Spleen (tissue), 7 donors: Measurements from ENCODE around the gene CHMP4A.

Experiments used
- POLR2A ChIP-seq, 3 donors: fragments of 450-650 bp; IDR thresholded peaks; one replicate each; pipeline ENCODE4 v1.5.1; 2017; ENCODE audit warnings: antibody characterized with exemption in 3 of 3, mild to moderate bottlenecking in 1 of 3
- TF ChIP-seq, protein P1 (sequence below), 11 experiments: fragments of 200-600 bp in 7 of 11; fragments of 450-650 bp in 4 of 11; sonication (generic) in 4 of 11; IDR thresholded peaks in 8 of 11; conservative IDR thresholded peaks in 3 of 11; 1 replicate in 7 of 11; 2 replicates in 4 of 11; pipeline versions ENCODE4 v1.4.0 to v1.8.0; 2016 to 2021; ENCODE audit warnings: antibody characterized with exemption in 11 of 11, inconsistent platforms in 4 of 11, mild to moderate bottlenecking in 1 of 11
- donor health status: DM: no; HTN: no; CAD: no; lungs with moderate emphysema.
- donor health status: DM: no; HTN: no; CAD: no.
- donor health status: DM: no; HTN: no; CAD: no.

- TF ChIP-seq POLR2A (IDR thresholded peaks at IDR 0.05): no peak
- TF ChIP-seq, protein P1, sequence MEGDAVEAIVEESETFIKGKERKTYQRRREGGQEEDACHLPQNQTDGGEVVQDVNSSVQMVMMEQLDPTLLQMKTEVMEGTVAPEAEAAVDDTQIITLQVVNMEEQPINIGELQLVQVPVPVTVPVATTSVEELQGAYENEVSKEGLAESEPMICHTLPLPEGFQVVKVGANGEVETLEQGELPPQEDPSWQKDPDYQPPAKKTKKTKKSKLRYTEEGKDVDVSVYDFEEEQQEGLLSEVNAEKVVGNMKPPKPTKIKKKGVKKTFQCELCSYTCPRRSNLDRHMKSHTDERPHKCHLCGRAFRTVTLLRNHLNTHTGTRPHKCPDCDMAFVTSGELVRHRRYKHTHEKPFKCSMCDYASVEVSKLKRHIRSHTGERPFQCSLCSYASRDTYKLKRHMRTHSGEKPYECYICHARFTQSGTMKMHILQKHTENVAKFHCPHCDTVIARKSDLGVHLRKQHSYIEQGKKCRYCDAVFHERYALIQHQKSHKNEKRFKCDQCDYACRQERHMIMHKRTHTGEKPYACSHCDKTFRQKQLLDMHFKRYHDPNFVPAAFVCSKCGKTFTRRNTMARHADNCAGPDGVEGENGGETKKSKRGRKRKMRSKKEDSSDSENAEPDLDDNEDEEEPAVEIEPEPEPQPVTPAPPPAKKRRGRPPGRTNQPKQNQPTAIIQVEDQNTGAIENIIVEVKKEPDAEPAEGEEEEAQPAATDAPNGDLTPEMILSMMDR (IDR thresholded peaks at IDR 0.05 in 8 of 11, conservative IDR thresholded peaks at IDR 0.05 in 3 of 11): no peak
Measured at GRCh38 chr14:24236689-24237462, 23.6 kb upstream of the CHMP4A start.
